CD4-positive, alpha-beta T cell treated with Interferon alpha-2 for 1 hour (primary cell): ENCODE results near the gene CRTC1.

Source experiments
- DNase-seq, 2 donors: peaks; one replicate each; pipeline ENCODE4 v3.0.0-alpha.2; 2020 to 2022

The CRTC1 gene

DNA sequence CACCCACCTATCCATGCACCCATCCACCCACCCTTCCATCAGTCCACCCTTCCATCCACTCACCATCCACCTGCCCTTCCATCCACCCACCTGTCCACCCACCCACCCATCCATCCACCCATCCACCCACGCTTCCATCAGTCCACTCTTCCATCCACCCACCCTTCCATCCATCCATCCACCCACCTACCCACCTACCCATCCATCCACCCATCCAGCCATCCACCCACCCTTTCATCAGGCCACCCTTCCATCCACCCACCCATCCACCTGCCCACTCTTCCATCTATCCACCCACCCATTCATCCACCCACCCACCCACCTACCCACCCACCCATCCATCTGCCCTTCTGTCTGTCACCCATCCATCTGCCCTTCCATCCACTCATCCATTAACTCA, 29.6 kb upstream of the CRTC1 start:
- DNase-seq: no peak

GRCh38 chr19:18654469-18654868, 29.0 kb upstream of the CRTC1 start:
- no peak for DNase-seq

- DNase-seq: no peak
Measured at GRCh38 chr19:18655173-18655844, 28.2 kb upstream of the CRTC1 start.

DNA sequence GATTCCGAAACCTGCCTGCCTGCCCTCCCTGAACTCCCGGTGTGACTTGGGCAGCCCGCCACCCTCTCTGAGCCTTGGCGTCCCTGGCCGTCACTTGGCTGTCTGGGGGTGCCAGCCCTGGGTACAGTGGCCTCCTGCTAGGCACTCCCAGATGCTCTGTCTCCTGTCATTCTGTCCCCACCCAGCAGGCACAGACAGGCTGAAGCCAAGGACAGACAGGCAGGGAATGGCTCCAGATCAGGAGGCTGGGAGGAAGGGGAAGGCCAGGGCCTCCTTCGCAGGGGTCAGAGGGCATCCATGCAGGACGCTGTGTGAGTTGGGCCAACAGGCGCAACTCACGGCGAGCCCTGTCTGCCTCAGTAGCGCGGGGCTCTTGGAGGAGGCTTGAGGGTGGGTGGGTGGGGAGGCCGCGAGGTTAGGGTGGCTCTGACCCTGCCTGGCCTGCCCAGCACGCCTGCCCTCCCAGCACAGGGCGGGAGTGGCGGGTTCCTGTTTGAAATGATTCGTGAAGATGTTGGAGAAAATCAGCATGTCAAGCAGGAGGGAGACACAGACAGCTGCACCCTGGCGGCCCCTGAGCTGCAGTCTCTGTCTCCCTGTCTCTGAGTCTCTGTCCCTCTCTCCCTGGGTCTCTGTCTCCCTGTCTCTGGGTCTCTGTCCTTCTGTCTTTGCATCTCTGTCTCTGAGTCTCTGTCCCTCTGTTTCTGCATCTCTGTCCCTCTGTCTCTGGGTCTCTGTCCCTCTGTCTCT, 27.0 kb upstream of the CRTC1 start:
- no peak for DNase-seq

- DNase-seq: no peak
Measured at GRCh38 chr19:18657590-18658365, 25.7 kb upstream of the CRTC1 start.

- no peak for DNase-seq
Measured at GRCh38 chr19:18658366-18658855, 25.1 kb upstream of the CRTC1 start.

GRCh38 chr19:18659281-18660050, 24.0 kb upstream of the CRTC1 start:
- DNase-seq: peak in 1 of 2 donors; percentile 26

DNA sequence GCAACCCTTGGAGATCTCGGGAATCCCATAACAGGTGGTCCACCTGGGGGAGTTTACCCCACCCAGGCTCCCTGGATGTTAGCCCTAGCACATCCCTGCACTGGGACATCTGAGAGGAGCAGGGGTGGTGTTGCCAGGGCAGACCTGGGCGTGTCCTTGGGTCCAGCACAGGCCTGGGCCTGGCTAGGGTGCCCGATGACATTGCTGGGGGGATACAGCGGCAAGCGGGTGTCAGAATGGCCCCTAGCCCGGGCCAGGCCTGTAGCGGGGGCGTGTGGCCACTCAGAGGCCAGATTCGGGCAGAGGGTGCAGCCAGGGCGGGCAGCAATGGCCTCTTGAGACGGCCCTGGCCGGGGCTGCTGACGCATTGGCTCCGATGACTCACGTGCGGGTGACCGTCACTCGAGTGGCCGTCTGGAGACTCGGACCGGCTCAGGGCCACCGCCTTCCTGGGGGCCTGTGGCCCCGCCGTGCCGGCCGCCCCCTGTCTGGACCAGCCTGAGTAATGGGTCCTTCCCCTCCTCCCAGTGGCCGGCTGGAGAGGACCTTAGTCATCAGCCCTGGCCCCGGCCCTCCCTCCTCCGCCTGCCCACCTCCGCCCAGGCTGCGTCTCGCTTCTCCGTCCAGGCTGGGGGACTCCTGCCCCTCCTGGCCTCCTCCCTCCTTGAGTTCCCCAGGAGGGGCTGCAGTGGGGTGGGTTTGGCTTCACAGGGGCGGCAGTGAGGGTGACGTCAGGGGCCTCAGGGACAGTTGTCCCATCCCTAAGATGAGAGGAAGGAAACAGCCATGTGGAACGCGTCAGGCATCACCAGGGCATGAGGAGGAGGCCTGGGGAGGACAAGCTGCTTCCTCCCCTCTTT, 23.2 kb upstream of the CRTC1 start:
- no peak for DNase-seq

GRCh38 chr19:18660939-18661670, 22.4 kb upstream of the CRTC1 start:
- DNase-seq: no peak

DNA sequence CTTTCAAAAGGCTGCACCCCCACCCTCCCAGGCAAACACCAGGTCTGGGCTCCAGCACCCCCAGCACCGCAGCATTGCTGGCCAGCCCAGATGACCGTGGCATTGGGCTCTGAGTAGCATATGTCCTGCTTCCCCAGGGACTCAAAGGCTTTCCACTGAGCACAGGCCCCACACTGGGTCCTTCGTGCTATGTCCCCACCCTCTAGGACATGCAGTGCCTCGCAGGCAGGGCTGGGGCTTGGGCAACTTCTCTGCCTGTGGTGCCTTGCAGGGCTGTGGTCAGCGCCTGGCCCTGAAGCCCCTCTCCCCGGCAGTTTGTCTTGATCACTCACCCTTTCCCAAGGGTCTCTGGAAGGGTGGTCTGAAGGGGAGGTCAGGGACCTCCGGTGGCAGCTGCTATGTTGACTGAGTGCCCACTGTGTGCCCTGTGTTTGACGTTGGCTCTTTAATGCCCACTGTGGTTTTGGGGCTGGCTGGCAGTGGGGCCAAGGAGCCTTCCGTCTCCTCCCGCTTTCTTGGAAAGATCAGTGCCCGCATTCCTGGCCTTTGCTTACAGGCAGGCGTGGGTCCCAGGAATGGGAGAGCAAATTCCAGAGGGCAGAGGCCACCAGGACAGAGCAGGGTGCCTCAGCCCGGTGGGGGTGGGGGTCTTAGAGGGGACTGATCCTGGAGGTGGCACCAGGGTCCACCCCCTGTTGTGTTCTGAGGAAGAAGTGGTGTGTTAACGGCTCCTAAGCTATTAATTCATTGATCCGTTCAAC, 20.3 kb upstream of the CRTC1 start:
- no peak for DNase-seq

GRCh38 chr19:18663940-18664530, 19.4 kb upstream of the CRTC1 start:
- peak in 1 of 2 donors; percentile 15 for DNase-seq

DNA sequence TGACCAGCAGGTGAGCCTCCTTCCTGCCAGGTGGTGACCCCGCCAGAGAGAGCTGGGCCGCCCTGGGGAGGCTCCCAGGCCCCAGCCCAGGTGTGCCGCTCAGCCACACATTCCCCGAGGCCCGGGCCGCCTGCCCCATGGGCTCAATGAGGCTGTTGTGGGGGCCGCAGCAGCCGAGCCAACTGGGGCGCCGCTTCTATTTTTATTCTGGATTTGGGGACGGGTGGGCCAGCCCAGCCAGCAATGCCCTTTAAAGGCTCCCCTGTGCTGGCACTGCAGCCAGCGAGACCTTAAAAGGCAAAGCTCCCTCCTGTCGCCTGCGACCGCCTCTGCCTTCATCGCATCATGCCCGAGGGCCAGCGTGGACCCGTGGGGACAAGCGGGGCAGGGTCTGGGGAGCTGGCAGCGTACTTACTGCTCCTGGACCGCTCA, 17.7 kb upstream of the CRTC1 start:
- no peak for DNase-seq

DNA sequence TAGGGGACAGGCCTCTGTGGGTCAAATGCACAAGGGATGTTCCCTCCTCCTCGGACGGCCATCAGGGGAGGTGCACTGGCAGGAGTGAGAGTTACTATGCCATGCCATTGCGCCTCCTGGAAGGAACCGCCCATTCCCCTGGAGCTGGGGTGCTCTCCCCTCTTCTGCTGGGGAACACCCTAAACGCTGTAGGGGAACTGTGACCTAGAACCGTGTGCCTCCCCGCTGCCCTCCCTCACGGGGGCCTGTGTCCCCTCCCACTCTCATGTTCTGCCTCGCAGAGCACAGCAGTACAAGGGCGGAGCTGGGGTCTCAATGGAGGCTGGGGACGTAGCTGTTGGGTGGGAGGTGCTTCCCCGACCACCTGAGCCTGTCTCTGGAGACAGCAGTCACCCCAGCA, 17.2 kb upstream of the CRTC1 start:
- DNase-seq: no peak

DNA sequence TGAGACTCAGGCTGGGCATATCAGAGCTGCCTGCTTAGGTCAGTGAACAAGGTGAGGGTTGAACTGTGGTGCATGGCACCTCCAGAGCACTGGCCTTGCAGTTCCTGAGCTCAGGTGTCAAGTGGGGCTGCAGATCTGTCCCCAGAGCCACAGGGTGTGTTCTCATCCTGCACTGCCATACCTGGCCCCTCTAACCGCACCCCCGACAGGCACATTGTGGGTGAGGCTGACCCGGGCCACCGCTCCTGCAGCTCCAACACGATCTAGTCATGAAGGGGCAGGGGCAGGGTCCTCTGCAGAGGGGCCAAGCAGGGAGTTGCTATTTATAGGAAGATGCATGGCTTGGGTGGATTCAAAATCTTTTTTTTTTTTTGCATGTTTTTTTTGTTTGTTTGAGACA, 16.7 kb upstream of the CRTC1 start:
- DNase-seq: no peak

- DNase-seq: no peak
Measured at GRCh38 chr19:18667531-18668251, 15.8 kb upstream of the CRTC1 start.

DNA sequence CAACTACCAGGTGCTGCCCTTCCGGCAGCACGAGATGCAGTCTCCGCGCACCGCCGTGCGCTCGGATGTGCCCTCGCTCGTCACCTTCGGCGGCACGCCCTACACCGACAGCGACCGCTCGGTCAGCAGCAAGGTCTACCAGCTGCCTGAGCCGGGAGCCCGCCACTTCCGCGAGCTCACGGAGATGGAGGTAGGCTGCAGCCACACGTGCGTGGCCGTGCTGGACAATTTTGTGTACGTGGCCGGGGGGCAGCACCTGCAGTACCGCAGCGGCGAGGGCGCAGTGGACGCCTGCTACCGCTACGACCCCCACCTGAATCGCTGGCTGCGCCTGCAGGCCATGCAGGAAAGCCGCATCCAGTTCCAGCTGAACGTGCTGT, 15.2 kb upstream of the CRTC1 start:
- DNase-seq: no peak

DNA sequence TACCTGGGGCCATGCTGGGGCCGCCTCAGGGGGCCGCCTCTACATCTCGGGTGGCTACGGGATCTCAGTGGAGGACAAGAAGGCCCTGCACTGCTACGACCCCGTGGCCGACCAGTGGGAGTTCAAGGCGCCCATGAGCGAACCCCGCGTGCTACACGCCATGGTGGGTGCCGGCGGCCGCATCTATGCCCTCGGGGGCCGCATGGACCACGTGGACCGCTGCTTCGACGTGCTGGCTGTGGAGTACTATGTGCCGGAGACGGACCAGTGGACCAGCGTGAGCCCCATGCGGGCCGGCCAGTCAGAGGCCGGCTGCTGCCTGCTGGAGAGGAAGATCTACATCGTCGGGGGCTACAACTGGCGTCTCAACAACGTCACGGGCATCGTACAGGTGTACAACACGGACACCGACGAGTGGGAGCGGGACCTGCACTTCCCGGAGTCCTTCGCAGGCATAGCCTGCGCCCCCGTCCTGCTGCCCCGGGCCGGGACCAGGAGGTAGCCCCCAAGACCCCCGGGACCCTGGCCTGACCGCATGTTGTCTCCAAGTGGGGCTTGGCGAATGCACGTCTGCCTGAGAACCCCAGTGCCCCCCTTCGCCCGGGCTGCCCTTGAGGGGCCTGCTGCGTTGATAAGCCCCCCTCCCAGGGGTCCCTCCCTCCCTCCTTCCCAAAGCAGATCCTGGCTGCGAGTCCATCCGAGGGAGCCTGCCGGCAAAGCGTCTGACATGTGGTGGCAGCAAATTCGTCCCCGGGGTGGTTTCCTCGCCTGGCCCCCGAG, 14.5 kb upstream of the CRTC1 start:
- DNase-seq: no peak

DNA sequence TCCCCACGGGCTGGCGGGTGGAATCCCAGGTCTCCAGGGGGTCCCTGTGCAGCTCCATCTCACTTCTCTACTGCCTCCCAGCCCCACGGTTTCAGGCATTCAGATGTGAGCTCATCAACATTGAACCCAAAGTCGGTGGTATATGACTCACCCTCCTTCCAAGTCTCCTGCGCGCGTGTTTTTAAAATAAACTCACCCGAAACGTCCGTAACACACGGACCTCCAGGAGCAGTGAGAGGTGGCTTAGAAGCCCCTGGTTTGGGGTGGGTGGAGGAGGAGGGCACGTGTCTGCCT, 14.0 kb upstream of the CRTC1 start:
- DNase-seq: no peak

- no peak for DNase-seq
Measured at GRCh38 chr19:18669883-18670282, 13.6 kb upstream of the CRTC1 start.
